ENCODE data around the gene PLEKHG5. TPM values are rescaled to one million over a fixed set of nuclear protein-coding genes. Genes with fewer than 3 reads are reported as not detected.

The PLEKHG5 gene
- polyA plus RNA-seq (2012; ENCODE audit: insufficient read length, low read depth), result 2.2 TPM

- TF ChIP-seq POLR2AphosphoS5 (IDR thresholded peaks at IDR 0.05; ENCODE audit: low read depth, low read length) (no peak), FOXP2 (optimal IDR thresholded peaks at IDR 0.05; ENCODE audit: borderline replicate concordance, extremely low read depth, extremely low read length, insufficient read depth) (no peak), TAF1 (IDR thresholded peaks at IDR 0.05; ENCODE audit: borderline replicate concordance, insufficient read depth, low read length) (no peak), REST (IDR thresholded peaks at IDR 0.05; ENCODE audit: insufficient read depth in 1 of 2, low read depth in 2 of 2, low read length in 2 of 2) (no peak), SIN3A (IDR thresholded peaks at IDR 0.05; ENCODE audit: borderline replicate concordance, insufficient read depth, low read length) (no peak)
Measured at GRCh38 chr1:6491480-6491962, at the start of gene PLEKHG5. Gene PLEKHG5 (minus strand): TSS chr1:6491667. CDS start chr1:6477571, 14,096 bp downstream.

GRCh38 chr1:6538956-6539355 lies 47.5 kb upstream of the PLEKHG5 start:
- TF ChIP-seq REST (IDR thresholded peaks at IDR 0.05; ENCODE audit: insufficient read depth in 1 of 2, low read depth in 2 of 2, low read length in 2 of 2) (no peak), TAF1 (IDR thresholded peaks at IDR 0.05; ENCODE audit: borderline replicate concordance, insufficient read depth, low read length) (no peak), SIN3A (IDR thresholded peaks at IDR 0.05; ENCODE audit: borderline replicate concordance, insufficient read depth, low read length) (no peak)

GRCh38 chr1:6536291-6536690 lies 44.8 kb upstream of the PLEKHG5 start:
- TF ChIP-seq TAF1 (IDR thresholded peaks at IDR 0.05; ENCODE audit: borderline replicate concordance, insufficient read depth, low read length) (no peak), POLR2AphosphoS5 (IDR thresholded peaks at IDR 0.05; ENCODE audit: low read depth, low read length) (no peak), FOXP2 (optimal IDR thresholded peaks at IDR 0.05; ENCODE audit: borderline replicate concordance, extremely low read depth, extremely low read length, insufficient read depth) (no peak), SIN3A (IDR thresholded peaks at IDR 0.05; ENCODE audit: borderline replicate concordance, insufficient read depth, low read length) (no peak), REST (IDR thresholded peaks at IDR 0.05; ENCODE audit: insufficient read depth in 1 of 2, low read depth in 2 of 2, low read length in 2 of 2) (no peak)

GRCh38 chr1:6535214-6535613 lies 43.7 kb upstream of the PLEKHG5 start:
- TF ChIP-seq FOXP2 (optimal IDR thresholded peaks at IDR 0.05; ENCODE audit: borderline replicate concordance, extremely low read depth, extremely low read length, insufficient read depth) (no peak), POLR2AphosphoS5 (IDR thresholded peaks at IDR 0.05; ENCODE audit: low read depth, low read length) (no peak), TAF1 (IDR thresholded peaks at IDR 0.05; ENCODE audit: borderline replicate concordance, insufficient read depth, low read length) (no peak), REST (IDR thresholded peaks at IDR 0.05; ENCODE audit: insufficient read depth in 1 of 2, low read depth in 2 of 2, low read length in 2 of 2) (no peak)

- no peak for TF ChIP-seq FOXP2 (optimal IDR thresholded peaks at IDR 0.05; ENCODE audit: borderline replicate concordance, extremely low read depth, extremely low read length, insufficient read depth)
- TF ChIP-seq REST (IDR thresholded peaks at IDR 0.05; ENCODE audit: insufficient read depth in 1 of 2, low read depth in 2 of 2, low read length in 2 of 2), result no peak
- TF ChIP-seq TAF1 (IDR thresholded peaks at IDR 0.05; ENCODE audit: borderline replicate concordance, insufficient read depth, low read length), result no peak
- TF ChIP-seq POLR2AphosphoS5 (IDR thresholded peaks at IDR 0.05; ENCODE audit: low read depth, low read length), result no peak
- TF ChIP-seq SIN3A (IDR thresholded peaks at IDR 0.05; ENCODE audit: borderline replicate concordance, insufficient read depth, low read length), result no peak
Measured at GRCh38 chr1:6534248-6534822, 42.9 kb upstream of the PLEKHG5 start.

All from PFSK-1 (cell line).